GM18951 (cell line): ENCODE data around the gene PSMC4.

ENCODE experiments used
- POLR2A ChIP-seq: IDR thresholded peaks from 4 replicates; pipeline ENCODE4 v1.6.1; 2011; ENCODE audit warnings: mild to moderate bottlenecking; ENCODE audit not compliant: insufficient read length, insufficient read depth; ENCODE audit errors: extremely low read depth
- in situ Hi-C: fragments of 300-500 bp; cut with MboI; formaldehyde crosslinking; loops from one replicate; pipeline ENCODE4 v1.12.0; 2022; ENCODE audit warnings: low sequenced_read_pairs, mixed read lengths, inconsistent platforms; ENCODE audit not compliant: unreplicated experiment

Gene PSMC4

GRCh38 chr19:39963898-39964297 is 7.1 kb upstream of the PSMC4 start:
- in situ Hi-C loops, result no loop called here
- no peak for TF ChIP-seq POLR2A

GRCh38 chr19:39966617-39967016 is 4.3 kb upstream of the PSMC4 start:
- in situ Hi-C loops, result no loop called here
- no peak for TF ChIP-seq POLR2A

GRCh38 chr19:39967561-39967960 is 3.4 kb upstream of the PSMC4 start:
- TF ChIP-seq POLR2A, result no peak
- in situ Hi-C loops, result no loop called here

GRCh38 chr19:39968789-39969188 is 2.2 kb upstream of the PSMC4 start:
- in situ Hi-C loops, result no loop called here
- TF ChIP-seq POLR2A, result no peak

- TF ChIP-seq POLR2A, result no peak
- in situ Hi-C loops, result no loop called here
These were observed 1.7 kb upstream of the PSMC4 start for GRCh38 chr19:39969266-39969665.

- in situ Hi-C loops, result no loop called here
These were observed 1.1 kb upstream of the PSMC4 start for GRCh38 chr19:39969681-39970424.

GRCh38 chr19:39970425-39970674 is 615 bp upstream of the PSMC4 start:
- in situ Hi-C loops, result no loop called here
- no peak for TF ChIP-seq POLR2A

More at GRCh38 chr19:39969681-39970424, 1.1 kb upstream of the PSMC4 start:
- no peak for TF ChIP-seq POLR2A

- no peak for TF ChIP-seq POLR2A
These were observed 543 bp downstream of the PSMC4 start for GRCh38 chr19:39971380-39972035.

GRCh38 chr19:39974377-39975155 is 3.6 kb downstream of the PSMC4 start:
- in situ Hi-C loops, result no loop called here
- TF ChIP-seq POLR2A, result no peak

More at GRCh38 chr19:39971380-39972035, 543 bp downstream of the PSMC4 start:
- in situ Hi-C loops, result no loop called here

GRCh38 chr19:39982883-39983282 is 11.9 kb downstream of the PSMC4 start:
- in situ Hi-C loops, result no loop called here
- no peak for TF ChIP-seq POLR2A

- no peak for TF ChIP-seq POLR2A
- in situ Hi-C loops, result no loop called here
These were observed 12.8 kb downstream of the PSMC4 start for GRCh38 chr19:39983695-39984300.

- in situ Hi-C loops, result no loop called here
- TF ChIP-seq POLR2A, result no peak
These were observed 15.7 kb downstream of the PSMC4 start for GRCh38 chr19:39986643-39987042.

GRCh38 chr19:39987167-39987566 is 16.2 kb downstream of the PSMC4 start:
- TF ChIP-seq POLR2A, result no peak
- in situ Hi-C loops, result no loop called here
